Measurements from ENCODE around the gene ABI3BP. TPM values are rescaled to one million over a fixed set of nuclear protein-coding genes. Genes with fewer than 3 reads are reported as not detected.
A peak's percentile ranks its signal among the peaks of the same experiment; 100 is the strongest.

ABI3BP gene
- total RNA-seq, 1 experiment from 2014 or later = 0.15 TPM

DNA sequence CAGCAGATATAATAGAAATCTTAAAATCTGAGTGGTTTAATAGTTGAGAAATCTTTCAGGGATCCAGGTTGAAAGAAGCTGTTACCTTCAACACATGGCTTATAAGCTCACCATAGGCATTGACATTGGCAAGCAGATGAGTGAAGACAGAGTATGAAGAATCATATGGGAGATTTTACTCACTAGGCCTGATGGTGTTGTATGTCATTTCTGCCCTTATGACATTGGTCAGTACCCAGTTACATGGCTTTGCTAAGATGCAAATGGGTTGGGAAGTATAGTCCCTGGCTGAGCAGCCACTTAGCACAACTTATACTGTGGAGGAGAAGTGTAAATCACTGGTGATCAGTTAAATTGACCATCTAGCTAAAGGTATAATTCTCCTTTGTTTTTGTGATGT, 278.0 kb downstream of the ABI3BP start:
- ChIA-PET RAD21 (ENCODE audit: low non-redundant PET in 1 of 2, low total read pairs in 2 of 2, uncharacterized antibody in 2 of 2, unreplicated experiment in 2 of 2) (no interaction called here), POLR2A (no interaction called here), CTCF (no interaction called here)
- H2AFZ ChIP-seq (ENCODE audit: low read depth, low read length, poor library complexity, severe bottlenecking) = no peak overlapping the region
- peaks cover 29 to 36% of the 10 kb centered on the region in 2 experiments for H3K36me3 ChIP-seq (ENCODE audit: control insufficient read depth in 1 of 2, insufficient read depth in 2 of 2, low read length in 2 of 2)
- no peaks in the 10 kb centered on the region for H3K27me3 ChIP-seq (ENCODE audit: insufficient read depth, low read length)
- intact Hi-C loops (cut with micrococcal nuclease) = loop anchor here (10.0 kb wide), 1 partner anchor 400 kb away; no protein-coding TSS in a partner anchor
- no peaks in the 10 kb centered on the region for H3K9me3 ChIP-seq (ENCODE audit: control insufficient read depth in 1 of 2, insufficient read depth in 1 of 2, low read depth in 1 of 2, low read length in 2 of 2)
- H3K9me2 ChIP-seq (ENCODE audit: insufficient read depth) = no peaks in the 10 kb centered on the region
- H3K9ac ChIP-seq (ENCODE audit: low read length) = no peak overlapping the region
- TF ChIP-seq EGR1 (IDR thresholded peaks at IDR 0.05; ENCODE audit: low read depth) (no peak), SRF (IDR thresholded peaks at IDR 0.05; ENCODE audit: low read depth) (no peak), ZFX (IDR thresholded peaks at IDR 0.05) (no peak)
- H4K20me1 ChIP-seq (ENCODE audit: insufficient read depth) = peaks cover 63% of the 10 kb centered on the region; the same call in 1 of the 2 replicates
- ATAC-seq (no peak), DNase-seq (ENCODE audit: low read depth, low spot score) (no peak)
- no peak overlapping the region for H3K4me3 ChIP-seq (replicated peaks in 1 of 2; ENCODE audit: low read depth in 1 of 2, low read length in 2 of 2)
- peaks cover 100% of the 10 kb centered on the region for H3K79me2 ChIP-seq (ENCODE audit: insufficient read depth, low read length)
- BruUV-seq (replicated peaks) = no TSS peak
- no peak overlapping the region for H3K27ac ChIP-seq (ENCODE audit: low read depth, low read length)
- H3K4me2 ChIP-seq (ENCODE audit: low read length) = no peak overlapping the region
- H3K4me1 ChIP-seq (ENCODE audit: control insufficient read depth in 1 of 2, insufficient read depth in 2 of 2, low read length in 2 of 2) = peaks cover 0 to 6% of the 10 kb centered on the region in 2 experiments; a peak in 1 of 4 replicates

DNA sequence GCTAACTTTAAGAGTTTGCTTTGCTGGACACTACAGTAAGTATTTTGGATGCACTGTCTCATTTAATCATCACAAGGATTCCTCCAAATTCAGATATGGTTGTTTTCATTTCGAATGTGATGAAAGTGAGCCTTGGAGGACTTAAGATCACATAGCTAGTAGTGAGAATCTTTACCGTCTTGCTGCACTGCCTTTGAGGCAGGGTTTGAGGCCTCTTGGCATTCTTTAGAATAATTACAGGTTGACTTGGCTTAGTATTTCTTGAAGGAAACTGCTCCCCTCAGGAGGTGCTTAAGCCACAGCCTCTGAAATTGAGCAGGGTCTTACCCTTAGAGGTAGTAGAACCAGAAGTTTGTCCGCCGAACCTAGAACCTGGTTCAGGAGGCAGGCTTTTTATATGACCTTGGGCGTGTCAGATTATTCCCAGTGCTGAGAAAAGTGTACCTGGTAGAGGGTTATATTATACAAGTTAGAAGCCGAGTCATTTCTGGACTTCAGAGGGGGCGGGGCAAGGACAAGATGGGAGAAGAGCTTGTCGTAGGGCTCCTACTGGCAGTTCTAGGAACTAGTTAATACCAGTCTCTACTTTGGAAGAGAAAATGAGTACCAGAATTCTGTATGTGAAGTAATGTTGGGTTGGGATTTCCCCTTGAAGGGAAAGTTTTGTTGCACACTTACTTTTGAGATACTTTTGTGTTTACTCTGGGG, 282.8 kb downstream of the ABI3BP start:
- TF ChIP-seq SRF (IDR thresholded peaks at IDR 0.05; ENCODE audit: low read depth) (no peak), FOSL1 (IDR thresholded peaks at IDR 0.05; ENCODE audit: low read depth) (no peak), EZH2 (IDR thresholded peaks at IDR 0.05) (no peak), CBX3 (IDR thresholded peaks at IDR 0.05; ENCODE audit: low read depth) (no peak), YY1 (IDR thresholded peaks at IDR 0.05; ENCODE audit: extremely low read depth, insufficient replicate concordance, low read depth, low read length) (peak; percentile 25), ZFX (IDR thresholded peaks at IDR 0.05) (no peak)
- TF ChIP-seq, protein P1, sequence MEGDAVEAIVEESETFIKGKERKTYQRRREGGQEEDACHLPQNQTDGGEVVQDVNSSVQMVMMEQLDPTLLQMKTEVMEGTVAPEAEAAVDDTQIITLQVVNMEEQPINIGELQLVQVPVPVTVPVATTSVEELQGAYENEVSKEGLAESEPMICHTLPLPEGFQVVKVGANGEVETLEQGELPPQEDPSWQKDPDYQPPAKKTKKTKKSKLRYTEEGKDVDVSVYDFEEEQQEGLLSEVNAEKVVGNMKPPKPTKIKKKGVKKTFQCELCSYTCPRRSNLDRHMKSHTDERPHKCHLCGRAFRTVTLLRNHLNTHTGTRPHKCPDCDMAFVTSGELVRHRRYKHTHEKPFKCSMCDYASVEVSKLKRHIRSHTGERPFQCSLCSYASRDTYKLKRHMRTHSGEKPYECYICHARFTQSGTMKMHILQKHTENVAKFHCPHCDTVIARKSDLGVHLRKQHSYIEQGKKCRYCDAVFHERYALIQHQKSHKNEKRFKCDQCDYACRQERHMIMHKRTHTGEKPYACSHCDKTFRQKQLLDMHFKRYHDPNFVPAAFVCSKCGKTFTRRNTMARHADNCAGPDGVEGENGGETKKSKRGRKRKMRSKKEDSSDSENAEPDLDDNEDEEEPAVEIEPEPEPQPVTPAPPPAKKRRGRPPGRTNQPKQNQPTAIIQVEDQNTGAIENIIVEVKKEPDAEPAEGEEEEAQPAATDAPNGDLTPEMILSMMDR (IDR thresholded peaks at IDR 0.05 in 2 of 3, conservative IDR thresholded peaks at IDR 0.05 in 1 of 3; ENCODE audit: borderline replicate concordance in 1 of 3, insufficient read depth in 1 of 3, low read depth in 2 of 3, low read length in 2 of 3) = peak in 2 of 3 experiments; percentile 32 to 45; a peak in 4 of 6 replicates
- Histone ChIP-seq H3K4me2 (ENCODE audit: low read length) (peak overlapping the region; percentile 79), H3K9me3 (ENCODE audit: control insufficient read depth in 1 of 2, insufficient read depth in 1 of 2, low read depth in 1 of 2, low read length in 2 of 2) (no peaks in the 10 kb centered on the region), H2AFZ (ENCODE audit: low read depth, low read length, poor library complexity, severe bottlenecking) (no peak overlapping the region), H3K9ac (ENCODE audit: low read length) (peak overlapping the region; percentile 81), H3K27me3 (ENCODE audit: insufficient read depth, low read length) (no peaks in the 10 kb centered on the region), H3K36me3 (ENCODE audit: control insufficient read depth in 1 of 2, insufficient read depth in 2 of 2, low read length in 2 of 2) (peaks cover 12 to 21% of the 10 kb centered on the region in 2 experiments), H3K9me2 (ENCODE audit: insufficient read depth) (no peaks in the 10 kb centered on the region), H3K4me1 (ENCODE audit: control insufficient read depth in 1 of 2, insufficient read depth in 2 of 2, low read length in 2 of 2) (peaks cover 5 to 17% of the 10 kb centered on the region in 2 experiments; a peak in 3 of 4 replicates), H3K79me2 (ENCODE audit: insufficient read depth, low read length) (peaks cover 57% of the 10 kb centered on the region), H4K20me1 (ENCODE audit: insufficient read depth) (peaks cover 33% of the 10 kb centered on the region; the same call in 1 of the 2 replicates), H3K27ac (ENCODE audit: low read depth, low read length) (peak overlapping the region; percentile 74), H3K4me3 (replicated peaks in 1 of 2; ENCODE audit: low read depth in 1 of 2, low read length in 2 of 2) (peak overlapping the region; percentile 78 to 92)
- peak; percentile 39 for ATAC-seq
- intact Hi-C loops (cut with micrococcal nuclease) = loop anchor here (10.0 kb wide), 1 partner anchor 396 kb away; no protein-coding TSS in a partner anchor
- ChIA-PET CTCF (interaction anchor here (0.8 to 2.0 kb wide), 6 partner anchors 28 to 486 kb away, joined by 3 to 8 read pairs (median 4); no protein-coding TSS in a partner anchor), RAD21 (ENCODE audit: low non-redundant PET in 1 of 2, low total read pairs in 2 of 2, uncharacterized antibody in 2 of 2, unreplicated experiment in 2 of 2) (interaction anchor here in 1 of 2 experiments (1.0 kb wide), 1 partner anchor 108 kb away, joined by 3 read pairs; no protein-coding TSS in a partner anchor), POLR2A (interaction anchor here (0.7 to 1.7 kb wide), 3 partner anchors 43 to 254 kb away, joined by 3 to 5 read pairs (median 3); no protein-coding TSS in a partner anchor)
- no TSS peak for BruUV-seq (replicated peaks)
- DNase-seq (ENCODE audit: low read depth, low spot score) = peak; percentile 31
